Mesendoderm (in vitro differentiated cells): ENCODE results near the gene SGPP1.
"Not testable (repeated sequence)": the region's sequence is repeated elsewhere in the genome, so short reads cannot be mapped to it uniquely, and the experiment has no call there.

Experiments
- DNase-seq: peaks from one replicate; pipeline ENCODE4 v3.0.0; 2013
- H2AK5ac ChIP-seq: 2 replicates; pipeline ENCODE4 v1.6.1; 2013; ENCODE audit warnings: low read length, inconsistent platforms
- H2BK120ac ChIP-seq: 2 replicates; pipeline ENCODE4 v1.6.1; 2013; ENCODE audit warnings: low read depth, mild to moderate bottlenecking, low read length, moderate library complexity, mixed read lengths
- H2BK15ac ChIP-seq: replicated peaks from 2 replicates; pipeline ENCODE4 v1.6.1; 2013; ENCODE audit warnings: low read depth, mild to moderate bottlenecking, moderate library complexity
- H2BK5ac ChIP-seq: 2 replicates; pipeline ENCODE4 v1.6.1; 2013; ENCODE audit warnings: low read length, inconsistent platforms
- H3K18ac ChIP-seq: 2 replicates; pipeline ENCODE4 v1.6.1; 2013; ENCODE audit warnings: mild to moderate bottlenecking, low read length, mixed read lengths
- H3K23ac ChIP-seq: one replicate; pipeline ENCODE4 v1.6.1; 2013; ENCODE audit warnings: low read length
- H3K27ac ChIP-seq: 2 replicates; pipeline ENCODE4 v1.5.1; 2013; ENCODE audit warnings: low read depth, mild to moderate bottlenecking, inconsistent platforms, low read length, moderate library complexity
- H3K27me3 ChIP-seq: 2 replicates; pipeline ENCODE4 v1.6.1; 2013; ENCODE audit warnings: low read length, control low read depth, mild to moderate bottlenecking, inconsistent platforms; ENCODE audit not compliant: insufficient read depth, poor library complexity
- H3K36me3 ChIP-seq: 2 replicates; pipeline ENCODE4 v1.6.1; 2013; ENCODE audit warnings: low read length, inconsistent platforms; ENCODE audit not compliant: control insufficient read depth, insufficient read depth
- H3K4ac ChIP-seq: one replicate; pipeline ENCODE4 v1.6.1; 2013; ENCODE audit warnings: low read depth, mild to moderate bottlenecking, low read length, moderate library complexity
- H3K4me1 ChIP-seq: 2 replicates; pipeline ENCODE4 v1.6.1; 2013; ENCODE audit warnings: low read depth, low read length, inconsistent platforms; ENCODE audit not compliant: control insufficient read depth
- H3K4me2 ChIP-seq: 2 replicates; pipeline ENCODE4 v1.6.1; 2013; ENCODE audit warnings: low read length
- H3K4me3 ChIP-seq: 2 replicates; pipeline ENCODE4 v1.5.1; 2013; ENCODE audit warnings: mild to moderate bottlenecking, low read length
- H3K56ac ChIP-seq: one replicate; pipeline ENCODE4 v1.6.1; 2013; ENCODE audit warnings: low read length
- H3K79me1 ChIP-seq: 2 replicates; pipeline ENCODE4 v1.6.1; 2013; ENCODE audit warnings: low read length, inconsistent platforms
- H3K79me2 ChIP-seq: 2 replicates; pipeline ENCODE4 v1.6.1; 2013; ENCODE audit warnings: mild to moderate bottlenecking, low read length; ENCODE audit not compliant: control insufficient read depth, insufficient read depth
- H3K9ac ChIP-seq: 2 replicates; pipeline ENCODE4 v1.6.1; 2013; ENCODE audit warnings: low read length, inconsistent platforms
- H4K5ac ChIP-seq: one replicate; pipeline ENCODE4 v1.6.1; 2013; ENCODE audit warnings: low read length
- H4K8ac ChIP-seq: one replicate; pipeline ENCODE4 v1.6.1; 2013; ENCODE audit warnings: low read depth, mild to moderate bottlenecking, control low read depth, low read length, moderate library complexity
- WGBS: extraction: QIAGEN DNeasy Blood & Tissue Kit; methylation state at CpG from one replicate; pipeline ENCODE4 v1.1.7; 2013; ENCODE audit warnings: low lambda C conversion rate, missing lambda C conversion rate; ENCODE audit not compliant: insufficient coverage; ENCODE audit errors: extremely low coverage; 5-methylcytosine and 5-hydroxymethylcytosine counted together

SGPP1 gene

GRCh38 chr14:63671987-63672386 is 55.9 kb downstream of the SGPP1 start:
- Histone ChIP-seq H3K79me2 (no peaks in the 10 kb centered on the region), H2AK5ac (no peak overlapping the region), H3K4me3 (no peak overlapping the region), H3K4me1 (no peaks in the 10 kb centered on the region), H3K4me2 (no peak overlapping the region), H3K23ac (no peak overlapping the region), H4K5ac (no peak overlapping the region), H2BK5ac (no peak overlapping the region), H3K9ac (no peak overlapping the region), H3K27ac (no peak overlapping the region), H3K18ac (no peak overlapping the region), H3K79me1 (no peaks in the 10 kb centered on the region), H3K4ac (no peak overlapping the region), H2BK120ac (no peak overlapping the region), H3K36me3 (no peaks in the 10 kb centered on the region), H3K27me3 (no peaks in the 10 kb centered on the region), H3K56ac (no peak overlapping the region), H4K8ac (no peak overlapping the region), H2BK15ac (no peak overlapping the region)
- no CpG with 5 or more reads among the region's 3 CpGs for WGBS
- DNase-seq, result no peak

- H3K4me1 ChIP-seq, result no peaks in the 10 kb centered on the region
- H3K27ac ChIP-seq, result no peak overlapping the region
- H2AK5ac ChIP-seq, result no peak overlapping the region
- H3K4me3 ChIP-seq, result no peak overlapping the region
- H3K4ac ChIP-seq, result no peak overlapping the region
- no peak overlapping the region for H2BK120ac ChIP-seq
- no peak for DNase-seq
- H3K27me3 ChIP-seq, result no peaks in the 10 kb centered on the region
- no peak overlapping the region for H3K18ac ChIP-seq
- H3K36me3 ChIP-seq, result no peaks in the 10 kb centered on the region
- H3K79me1 ChIP-seq, result no peaks in the 10 kb centered on the region
- H3K79me2 ChIP-seq, result no peaks in the 10 kb centered on the region
- H3K56ac ChIP-seq, result no peak overlapping the region
- H3K4me2 ChIP-seq, result no peak overlapping the region
- no peak overlapping the region for H4K8ac ChIP-seq
- H3K23ac ChIP-seq, result no peak overlapping the region
- no peak overlapping the region for H3K9ac ChIP-seq
- H2BK5ac ChIP-seq, result no peak overlapping the region
- no peak overlapping the region for H2BK15ac ChIP-seq
- H4K5ac ChIP-seq, result no peak overlapping the region
Measured at GRCh38 chr14:63670692-63671091, 57.2 kb downstream of the SGPP1 start.

- no peak overlapping the region for H3K9ac ChIP-seq
- no peaks in the 10 kb centered on the region for H3K27me3 ChIP-seq
- H4K5ac ChIP-seq, result no peak overlapping the region
- H3K18ac ChIP-seq, result no peak overlapping the region
- no peak overlapping the region for H2BK120ac ChIP-seq
- no peak overlapping the region for H3K23ac ChIP-seq
- no peak for DNase-seq
- no peaks in the 10 kb centered on the region for H3K79me2 ChIP-seq
- no peak overlapping the region for H2AK5ac ChIP-seq
- no peak overlapping the region for H3K56ac ChIP-seq
- H3K4me3 ChIP-seq, result no peak overlapping the region
- no peak overlapping the region for H2BK15ac ChIP-seq
- H3K4me1 ChIP-seq, result no peaks in the 10 kb centered on the region
- no peak overlapping the region for H4K8ac ChIP-seq
- no peak overlapping the region for H3K4me2 ChIP-seq
- H3K27ac ChIP-seq, result no peak overlapping the region
- WGBS, result no CpG with 5 or more reads among the region's 1 CpG
- H3K36me3 ChIP-seq, result no peaks in the 10 kb centered on the region
- no peak overlapping the region for H2BK5ac ChIP-seq
- no peak overlapping the region for H3K4ac ChIP-seq
- H3K79me1 ChIP-seq, result no peaks in the 10 kb centered on the region
Measured at GRCh38 chr14:63666335-63666734, 61.5 kb downstream of the SGPP1 start.

- Histone ChIP-seq H3K23ac (no peak overlapping the region), H3K18ac (no peak overlapping the region), H3K27ac (no peak overlapping the region), H2BK120ac (no peak overlapping the region), H2BK15ac (no peak overlapping the region), H3K56ac (no peak overlapping the region), H4K5ac (no peak overlapping the region), H3K36me3 (no peaks in the 10 kb centered on the region), H3K79me1 (no peaks in the 10 kb centered on the region), H3K4me3 (no peak overlapping the region), H3K4ac (no peak overlapping the region), H2AK5ac (no peak overlapping the region), H3K4me1 (no peaks in the 10 kb centered on the region), H4K8ac (no peak overlapping the region), H3K9ac (no peak overlapping the region), H3K4me2 (no peak overlapping the region), H3K27me3 (no peaks in the 10 kb centered on the region), H2BK5ac (no peak overlapping the region), H3K79me2 (no peaks in the 10 kb centered on the region)
- peak; percentile 31 for DNase-seq
- WGBS, result no CpG with 5 or more reads among the region's 12 CpGs
Measured at GRCh38 chr14:63663428-63664341, 64.2 kb downstream of the SGPP1 start.

- H2BK15ac ChIP-seq, result no peak overlapping the region
- H3K56ac ChIP-seq, result no peak overlapping the region
- H3K36me3 ChIP-seq, result no peaks in the 10 kb centered on the region
- H3K79me2 ChIP-seq, result no peaks in the 10 kb centered on the region
- H2AK5ac ChIP-seq, result no peak overlapping the region
- DNase-seq, result no peak
- H3K79me1 ChIP-seq, result no peaks in the 10 kb centered on the region
- H3K9ac ChIP-seq, result no peak overlapping the region
- H2BK120ac ChIP-seq, result no peak overlapping the region
- H3K27ac ChIP-seq, result no peak overlapping the region
- no peaks in the 10 kb centered on the region for H3K4me1 ChIP-seq
- H3K4me2 ChIP-seq, result no peak overlapping the region
- WGBS, result no CpG with 5 or more reads among the region's 8 CpGs
- no peak overlapping the region for H2BK5ac ChIP-seq
- H3K23ac ChIP-seq, result no peak overlapping the region
- H3K4ac ChIP-seq, result no peak overlapping the region
- H3K27me3 ChIP-seq, result no peaks in the 10 kb centered on the region
- no peak overlapping the region for H4K8ac ChIP-seq
- H3K4me3 ChIP-seq, result no peak overlapping the region
- no peak overlapping the region for H3K18ac ChIP-seq
- H4K5ac ChIP-seq, result no peak overlapping the region
Measured at GRCh38 chr14:63662776-63663175, 65.1 kb downstream of the SGPP1 start.

- H3K4me1 ChIP-seq, H3K36me3 ChIP-seq, H3K4me3 ChIP-seq, H3K79me1 ChIP-seq, H2BK120ac ChIP-seq, H3K23ac ChIP-seq, H3K27me3 ChIP-seq, H2BK15ac ChIP-seq, DNase-seq, H3K9ac ChIP-seq, H3K4ac ChIP-seq, H3K79me2 ChIP-seq, H4K8ac ChIP-seq, H3K18ac ChIP-seq, H3K56ac ChIP-seq, H3K27ac ChIP-seq, H2BK5ac ChIP-seq, H2AK5ac ChIP-seq, H3K4me2 ChIP-seq, H4K5ac ChIP-seq: not testable (repeated sequence)
- WGBS, result no CpG with 5 or more reads among the region's 10 CpGs
Measured at GRCh38 chr14:63661881-63662280, 66.0 kb downstream of the SGPP1 start.
